ENCODE measurements around the gene ALX4. TPM values are rescaled to one million over a fixed set of nuclear protein-coding genes. Genes with fewer than 3 reads are reported as not detected.

The ALX4 gene
- total and polyA plus RNA-seq, 9 of the 15 experiments (the other 6 are each of a cell fraction or from before 2014, with no cell fraction given): 0.07 to 1.2 (median 0.33) TPM

DNA sequence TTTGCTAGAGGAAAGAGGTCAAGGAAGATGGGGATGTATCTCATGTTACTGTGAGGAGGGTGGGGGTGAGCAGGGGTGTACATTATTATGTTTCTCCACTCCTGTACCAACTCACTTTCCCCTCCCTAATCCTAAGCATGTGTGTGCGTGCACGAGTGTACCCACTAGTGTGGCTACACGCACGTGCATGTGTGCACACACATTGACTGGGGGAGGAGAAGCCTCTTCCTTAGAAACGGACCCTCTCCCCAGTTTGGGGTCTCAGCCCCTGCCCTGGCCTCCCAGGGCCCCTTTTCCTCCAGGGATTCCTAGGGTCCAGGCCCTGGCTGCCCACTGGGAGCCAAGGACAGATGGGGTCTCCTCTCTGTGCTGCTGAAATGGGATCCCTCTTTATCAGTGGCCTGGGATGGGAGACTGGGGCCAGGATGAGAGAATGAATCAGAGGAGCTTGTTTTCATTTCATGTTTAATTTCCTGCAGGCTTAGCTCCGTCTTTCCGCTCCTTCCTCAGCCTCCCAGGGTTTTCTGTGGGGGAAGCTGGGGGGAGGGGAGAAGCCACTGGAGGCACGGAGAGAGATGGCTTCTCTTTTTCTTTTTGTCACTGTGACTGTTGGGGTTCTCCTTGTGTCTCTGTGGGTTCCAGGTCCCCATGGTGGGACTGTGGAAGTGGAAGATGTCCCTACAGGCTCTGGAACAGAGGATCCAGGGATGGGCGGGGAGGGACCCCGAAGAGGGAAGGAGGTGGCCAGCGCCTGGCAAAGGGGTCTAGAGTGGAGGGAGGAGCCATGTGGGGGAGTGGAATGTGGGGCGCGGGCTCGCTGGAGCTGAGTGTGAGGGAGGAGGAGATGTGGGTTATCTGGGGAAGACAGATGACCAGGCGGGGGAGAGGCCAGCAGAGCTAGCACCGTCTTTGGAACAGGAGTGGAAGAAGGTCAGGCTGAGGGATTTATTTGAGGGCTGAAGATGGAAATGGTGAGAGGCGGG, 40.3 kb downstream of the ALX4 start (continued):
- TF ChIP-seq, protein P1, sequence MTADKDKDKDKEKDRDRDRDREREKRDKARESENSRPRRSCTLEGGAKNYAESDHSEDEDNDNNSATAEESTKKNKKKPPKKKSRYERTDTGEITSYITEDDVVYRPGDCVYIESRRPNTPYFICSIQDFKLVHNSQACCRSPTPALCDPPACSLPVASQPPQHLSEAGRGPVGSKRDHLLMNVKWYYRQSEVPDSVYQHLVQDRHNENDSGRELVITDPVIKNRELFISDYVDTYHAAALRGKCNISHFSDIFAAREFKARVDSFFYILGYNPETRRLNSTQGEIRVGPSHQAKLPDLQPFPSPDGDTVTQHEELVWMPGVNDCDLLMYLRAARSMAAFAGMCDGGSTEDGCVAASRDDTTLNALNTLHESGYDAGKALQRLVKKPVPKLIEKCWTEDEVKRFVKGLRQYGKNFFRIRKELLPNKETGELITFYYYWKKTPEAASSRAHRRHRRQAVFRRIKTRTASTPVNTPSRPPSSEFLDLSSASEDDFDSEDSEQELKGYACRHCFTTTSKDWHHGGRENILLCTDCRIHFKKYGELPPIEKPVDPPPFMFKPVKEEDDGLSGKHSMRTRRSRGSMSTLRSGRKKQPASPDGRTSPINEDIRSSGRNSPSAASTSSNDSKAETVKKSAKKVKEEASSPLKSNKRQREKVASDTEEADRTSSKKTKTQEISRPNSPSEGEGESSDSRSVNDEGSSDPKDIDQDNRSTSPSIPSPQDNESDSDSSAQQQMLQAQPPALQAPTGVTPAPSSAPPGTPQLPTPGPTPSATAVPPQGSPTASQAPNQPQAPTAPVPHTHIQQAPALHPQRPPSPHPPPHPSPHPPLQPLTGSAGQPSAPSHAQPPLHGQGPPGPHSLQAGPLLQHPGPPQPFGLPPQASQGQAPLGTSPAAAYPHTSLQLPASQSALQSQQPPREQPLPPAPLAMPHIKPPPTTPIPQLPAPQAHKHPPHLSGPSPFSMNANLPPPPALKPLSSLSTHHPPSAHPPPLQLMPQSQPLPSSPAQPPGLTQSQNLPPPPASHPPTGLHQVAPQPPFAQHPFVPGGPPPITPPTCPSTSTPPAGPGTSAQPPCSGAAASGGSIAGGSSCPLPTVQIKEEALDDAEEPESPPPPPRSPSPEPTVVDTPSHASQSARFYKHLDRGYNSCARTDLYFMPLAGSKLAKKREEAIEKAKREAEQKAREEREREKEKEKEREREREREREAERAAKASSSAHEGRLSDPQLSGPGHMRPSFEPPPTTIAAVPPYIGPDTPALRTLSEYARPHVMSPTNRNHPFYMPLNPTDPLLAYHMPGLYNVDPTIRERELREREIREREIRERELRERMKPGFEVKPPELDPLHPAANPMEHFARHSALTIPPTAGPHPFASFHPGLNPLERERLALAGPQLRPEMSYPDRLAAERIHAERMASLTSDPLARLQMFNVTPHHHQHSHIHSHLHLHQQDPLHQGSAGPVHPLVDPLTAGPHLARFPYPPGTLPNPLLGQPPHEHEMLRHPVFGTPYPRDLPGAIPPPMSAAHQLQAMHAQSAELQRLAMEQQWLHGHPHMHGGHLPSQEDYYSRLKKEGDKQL (CRISPR knock-in tag; IDR thresholded peaks at IDR 0.05; ENCODE audit: borderline replicate concordance): no peak
- TF ChIP-seq CHD4 (IDR thresholded peaks at IDR 0.05; ENCODE audit: insufficient read depth, insufficient replicate concordance, low read depth, low read length, poor library complexity, severe bottlenecking): no peak
- TF ChIP-seq SMC3 (conservative IDR thresholded peaks at IDR 0.05; ENCODE audit: insufficient read depth, low read depth, low read length): no peak
- TF ChIP-seq SRSF9 (IDR thresholded peaks at IDR 0.05; ENCODE audit: borderline replicate concordance, low read depth, low read length): no peak
- TF ChIP-seq, protein P2, sequence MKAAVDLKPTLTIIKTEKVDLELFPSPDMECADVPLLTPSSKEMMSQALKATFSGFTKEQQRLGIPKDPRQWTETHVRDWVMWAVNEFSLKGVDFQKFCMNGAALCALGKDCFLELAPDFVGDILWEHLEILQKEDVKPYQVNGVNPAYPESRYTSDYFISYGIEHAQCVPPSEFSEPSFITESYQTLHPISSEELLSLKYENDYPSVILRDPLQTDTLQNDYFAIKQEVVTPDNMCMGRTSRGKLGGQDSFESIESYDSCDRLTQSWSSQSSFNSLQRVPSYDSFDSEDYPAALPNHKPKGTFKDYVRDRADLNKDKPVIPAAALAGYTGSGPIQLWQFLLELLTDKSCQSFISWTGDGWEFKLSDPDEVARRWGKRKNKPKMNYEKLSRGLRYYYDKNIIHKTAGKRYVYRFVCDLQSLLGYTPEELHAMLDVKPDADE (conservative IDR thresholded peaks at IDR 0.05; ENCODE audit: control insufficient read depth, low read depth, low read length): 0 out of 2 replicates have a peak, but pooled peaks have one; percentile 39
- TF ChIP-seq TAF7 (tag; IDR thresholded peaks at IDR 0.05): no peak
- TF ChIP-seq, protein P3, sequence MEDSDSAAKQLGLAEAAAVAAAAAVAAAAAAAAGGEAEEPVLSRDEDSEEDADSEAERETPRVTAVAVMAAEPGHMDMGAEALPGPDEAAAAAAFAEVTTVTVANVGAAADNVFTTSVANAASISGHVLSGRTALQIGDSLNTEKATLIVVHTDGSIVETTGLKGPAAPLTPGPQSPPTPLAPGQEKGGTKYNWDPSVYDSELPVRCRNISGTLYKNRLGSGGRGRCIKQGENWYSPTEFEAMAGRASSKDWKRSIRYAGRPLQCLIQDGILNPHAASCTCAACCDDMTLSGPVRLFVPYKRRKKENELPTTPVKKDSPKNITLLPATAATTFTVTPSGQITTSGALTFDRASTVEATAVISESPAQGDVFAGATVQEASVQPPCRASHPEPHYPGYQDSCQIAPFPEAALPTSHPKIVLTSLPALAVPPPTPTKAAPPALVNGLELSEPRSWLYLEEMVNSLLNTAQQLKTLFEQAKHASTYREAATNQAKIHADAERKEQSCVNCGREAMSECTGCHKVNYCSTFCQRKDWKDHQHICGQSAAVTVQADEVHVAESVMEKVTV (CRISPR knock-in tag; IDR thresholded peaks at IDR 0.05): no peak
- 0 out of 2 replicates have a peak, but pooled peaks have one; percentile 65 for TF ChIP-seq LARP7 (IDR thresholded peaks at IDR 0.05)
- TF ChIP-seq, protein P4, sequence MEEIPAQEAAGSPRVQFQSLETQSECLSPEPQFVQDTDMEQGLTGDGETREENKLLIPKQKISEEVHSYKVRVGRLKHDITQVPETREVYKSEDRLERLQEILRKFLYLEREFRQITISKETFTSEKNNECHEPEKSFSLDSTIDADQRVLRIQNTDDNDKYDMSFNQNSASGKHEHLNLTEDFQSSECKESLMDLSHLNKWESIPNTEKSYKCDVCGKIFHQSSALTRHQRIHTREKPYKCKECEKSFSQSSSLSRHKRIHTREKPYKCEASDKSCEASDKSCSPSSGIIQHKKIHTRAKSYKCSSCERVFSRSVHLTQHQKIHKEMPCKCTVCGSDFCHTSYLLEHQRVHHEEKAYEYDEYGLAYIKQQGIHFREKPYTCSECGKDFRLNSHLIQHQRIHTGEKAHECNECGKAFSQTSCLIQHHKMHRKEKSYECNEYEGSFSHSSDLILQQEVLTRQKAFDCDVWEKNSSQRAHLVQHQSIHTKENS (CRISPR knock-in tag; IDR thresholded peaks at IDR 0.05): no peak
- peak; percentile 96 for TF ChIP-seq LEF1 (IDR thresholded peaks at IDR 0.05)
- TF ChIP-seq ZNF12 (CRISPR knock-in tag; IDR thresholded peaks at IDR 0.05): no peak
- TF ChIP-seq NCOA4 (IDR thresholded peaks at IDR 0.05; ENCODE audit: partially characterized antibody): peak; percentile 53
- no peak for TF ChIP-seq ZNF253 (CRISPR knock-in tag; conservative IDR thresholded peaks at IDR 0.05)
- TF ChIP-seq ZC3H8 (IDR thresholded peaks at IDR 0.05): no peak
- TF ChIP-seq CBX3 (IDR thresholded peaks at IDR 0.05; ENCODE audit: borderline replicate concordance in 1 of 2, low read length in 2 of 2): no peak; a peak in 1 of 3 replicates
- no peak for TF ChIP-seq PHB (CRISPR knock-in tag; IDR thresholded peaks at IDR 0.05)
- peak; percentile 73; the same call in 1 of the 2 replicates for TF ChIP-seq ZBTB7A (IDR thresholded peaks at IDR 0.05; ENCODE audit: borderline replicate concordance, control insufficient read depth, low read depth, low read length)
